GM19467 (cell line): ENCODE results near the gene SEMA6A.

ENCODE experiments used
- ATAC-seq: cut with Tn5 transposase; IDR thresholded peaks from one replicate; pipeline ENCODE4 v1.9.1; 2021; ENCODE audit warnings: mild to moderate bottlenecking, moderate library complexity; ENCODE audit not compliant: unreplicated experiment

SEMA6A gene

DNA sequence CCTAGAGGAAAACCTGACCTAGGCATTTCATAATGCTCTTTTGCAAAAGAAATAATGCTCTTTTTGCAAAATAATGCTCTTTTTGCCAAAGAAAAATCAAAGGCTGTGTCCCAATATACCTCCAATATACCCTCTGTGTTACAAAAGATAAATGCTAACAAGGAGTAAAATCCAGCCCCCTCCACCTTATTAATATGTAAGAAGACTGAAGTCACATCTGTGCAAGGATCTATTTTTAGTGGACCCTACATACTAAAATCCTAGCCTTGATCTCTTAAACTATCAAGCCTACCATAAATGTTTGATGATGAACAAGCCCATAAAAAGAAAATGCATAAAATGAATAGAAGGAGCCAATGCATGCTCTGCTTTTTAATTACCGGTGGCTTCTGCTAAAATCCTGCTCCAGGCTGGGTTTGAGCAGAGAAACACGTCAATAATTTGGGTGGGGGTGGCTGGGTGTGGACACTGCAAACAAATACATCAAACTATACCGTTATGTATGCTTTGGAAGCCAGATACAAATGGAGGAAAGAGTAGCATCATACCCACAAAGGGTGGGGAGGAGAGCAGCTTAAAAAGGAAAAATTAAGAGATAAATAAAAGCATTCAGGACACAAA is 131.6 kb downstream of the SEMA6A start:
- ATAC-seq: no peak

GRCh38 chr5:116442095-116442534 is 132.5 kb downstream of the SEMA6A start:
- ATAC-seq: no peak

DNA sequence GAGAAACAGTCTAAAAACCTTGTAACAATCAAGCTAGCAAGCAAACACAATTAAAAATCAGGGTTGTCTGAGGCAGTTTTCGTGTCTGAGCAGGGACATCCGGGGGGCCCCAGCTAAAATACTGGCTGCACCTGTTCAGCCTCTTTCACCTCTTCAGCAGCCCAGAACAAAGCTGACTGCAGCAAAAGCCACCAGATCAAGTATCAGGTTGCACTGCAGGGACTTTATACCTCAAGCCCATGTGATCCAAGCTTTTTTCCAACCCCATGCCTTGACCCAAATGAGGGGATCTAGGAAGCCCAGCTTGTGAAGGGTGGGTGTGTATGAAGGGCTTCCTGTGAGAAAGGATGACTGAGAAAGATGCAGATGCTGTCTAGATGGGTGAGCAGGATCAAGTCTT is 133.4 kb downstream of the SEMA6A start:
- ATAC-seq: no peak

DNA sequence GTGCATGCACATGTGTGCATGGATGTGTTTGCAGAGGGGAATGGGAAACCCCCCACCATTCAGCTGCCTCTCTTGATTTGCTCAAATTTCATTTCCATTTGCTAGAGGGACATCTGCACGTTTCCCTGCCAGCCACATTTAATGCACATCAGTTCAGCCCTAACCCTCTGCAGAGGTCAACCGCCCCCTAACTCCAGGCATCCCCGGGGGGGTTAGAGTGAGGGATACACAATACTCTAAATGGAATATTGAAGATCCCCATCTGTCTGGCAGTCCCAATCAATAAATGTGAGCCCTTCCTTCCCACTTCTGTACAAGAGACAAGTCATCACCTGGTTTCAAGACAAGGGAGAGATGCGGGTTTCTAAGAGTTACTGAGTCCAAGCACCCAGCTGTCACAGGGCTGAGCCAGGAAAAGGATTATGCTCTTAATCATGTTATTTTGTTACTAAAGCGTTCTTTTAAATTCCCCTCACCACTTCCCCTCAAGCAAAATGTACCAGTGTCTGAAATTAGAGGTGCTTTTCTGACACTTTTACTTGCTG is 134.1 kb downstream of the SEMA6A start:
- ATAC-seq: no peak

- ATAC-seq: no peak
These were observed 134.7 kb downstream of the SEMA6A start for GRCh38 chr5:116439905-116440304.

- ATAC-seq: no peak
These were observed 135.6 kb downstream of the SEMA6A start for GRCh38 chr5:116438979-116439554.

- no peak for ATAC-seq
These were observed 136.6 kb downstream of the SEMA6A start for GRCh38 chr5:116437922-116438578.

DNA sequence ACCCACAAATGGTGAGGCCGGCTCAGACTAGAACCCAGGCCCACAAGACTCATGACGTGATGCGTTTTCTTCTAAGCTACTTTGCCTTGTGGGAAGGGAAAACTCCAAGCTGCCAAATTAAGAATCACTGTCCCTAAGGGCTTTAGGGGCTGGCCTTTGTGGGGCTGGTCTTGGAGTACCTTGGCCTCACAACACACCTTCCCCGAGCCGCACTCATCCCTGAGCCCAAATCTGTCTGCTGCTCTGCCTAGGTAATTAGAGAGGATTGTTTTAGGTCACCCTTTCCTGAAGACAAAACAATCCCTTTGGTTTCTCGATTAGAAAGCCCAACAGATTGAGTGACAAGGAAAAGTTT is 137.3 kb downstream of the SEMA6A start:
- ATAC-seq: no peak

- ATAC-seq: no peak
These were observed 137.8 kb downstream of the SEMA6A start for GRCh38 chr5:116436674-116437350.

- ATAC-seq: no peak
These were observed 145.7 kb downstream of the SEMA6A start for GRCh38 chr5:116428966-116429365.

- ATAC-seq: no peak
These were observed 146.2 kb downstream of the SEMA6A start for GRCh38 chr5:116428413-116428812.

DNA sequence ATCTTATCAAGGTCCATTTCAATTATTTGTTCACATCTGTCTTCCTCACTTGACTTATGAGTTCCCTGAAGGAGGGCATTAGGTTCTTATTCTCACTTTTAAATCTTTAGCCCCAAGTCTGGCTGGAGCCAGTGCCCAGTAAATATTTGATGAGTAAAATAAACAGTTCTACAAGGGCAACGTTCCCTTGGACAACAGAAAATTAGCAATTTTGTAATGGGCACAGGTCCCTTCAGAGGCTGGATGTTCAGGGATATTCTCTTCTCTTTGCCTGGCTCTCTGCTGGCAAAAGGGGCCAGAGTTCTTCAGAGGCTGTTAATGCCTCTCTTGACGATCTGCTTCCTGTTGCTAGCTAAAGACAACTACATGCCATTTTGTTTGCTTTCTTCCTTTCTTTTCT is 149.7 kb downstream of the SEMA6A start:
- ATAC-seq: no peak

DNA sequence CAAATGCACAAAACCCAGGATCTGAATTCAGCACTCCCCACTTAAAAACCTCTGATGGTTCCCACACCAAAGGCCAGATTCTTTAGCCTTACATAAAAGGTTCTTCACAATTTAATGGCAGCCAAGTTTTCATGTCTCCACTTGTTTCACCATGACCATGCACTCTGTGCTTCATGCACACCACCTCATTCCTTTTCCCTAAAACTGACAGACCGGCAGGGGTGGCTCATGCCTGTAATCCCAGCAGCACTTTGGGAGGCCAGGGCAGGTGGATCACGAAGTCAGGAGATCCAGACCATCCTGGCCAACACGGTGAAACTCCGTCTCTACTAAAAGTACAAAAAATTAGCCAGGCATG is 150.4 kb downstream of the SEMA6A start:
- no peak for ATAC-seq

GRCh38 chr5:116423587-116424257 is 150.9 kb downstream of the SEMA6A start:
- no peak for ATAC-seq

DNA sequence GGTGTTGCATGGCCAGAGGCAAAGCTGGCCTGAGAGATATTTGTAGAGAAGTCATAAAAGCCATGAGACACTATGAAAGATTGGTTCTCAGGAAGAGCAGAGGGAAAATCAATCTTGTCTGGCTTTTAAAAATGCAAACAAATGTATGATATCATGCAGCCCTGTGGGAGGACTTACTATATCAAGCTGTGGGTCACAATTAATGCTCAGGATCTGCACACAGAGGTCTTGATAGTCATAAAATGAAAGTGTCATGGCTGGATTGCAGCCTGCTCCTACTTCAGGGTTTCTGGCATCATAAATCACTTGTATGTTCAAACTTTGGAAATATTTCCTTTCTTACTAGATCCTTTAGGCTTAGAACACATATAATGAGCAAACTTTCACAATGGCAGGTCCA is 151.5 kb downstream of the SEMA6A start:
- ATAC-seq: no peak

DNA sequence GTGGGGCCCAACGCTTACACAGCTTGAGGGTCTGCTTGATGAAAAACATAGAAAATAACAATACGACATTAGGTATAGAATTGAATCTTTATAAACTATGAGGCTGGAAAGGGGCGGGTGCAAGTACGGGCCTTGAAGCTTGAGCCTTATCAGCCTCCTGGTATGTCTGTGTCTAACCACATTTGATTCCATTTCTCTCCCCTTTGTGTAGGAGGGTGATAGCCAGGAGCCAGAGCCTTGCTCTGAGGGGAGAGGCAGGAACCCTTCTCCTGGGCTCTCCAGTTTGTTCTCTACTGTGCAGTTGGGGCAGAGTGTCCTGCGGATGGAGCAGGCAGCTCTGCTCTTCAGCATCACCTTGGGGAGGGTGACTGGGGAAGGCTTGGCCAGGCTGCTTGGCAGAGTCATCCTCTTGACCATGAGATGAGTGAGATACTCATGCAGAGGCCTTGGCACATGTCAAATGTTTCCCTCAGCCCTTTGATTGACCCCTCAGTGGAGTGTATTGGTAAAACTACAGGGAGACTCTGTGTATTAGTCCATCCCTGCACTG is 153.5 kb downstream of the SEMA6A start:
- ATAC-seq: no peak

- no peak for ATAC-seq
These were observed 154.1 kb downstream of the SEMA6A start for GRCh38 chr5:116420540-116420939.

- ATAC-seq: no peak
These were observed 155.4 kb downstream of the SEMA6A start for GRCh38 chr5:116419258-116419657.

- ATAC-seq: no peak
These were observed 155.8 kb downstream of the SEMA6A start for GRCh38 chr5:116418774-116419173.

- no peak for ATAC-seq
These were observed 156.6 kb downstream of the SEMA6A start for GRCh38 chr5:116418016-116418415.

GRCh38 chr5:116415989-116416388 is 158.6 kb downstream of the SEMA6A start:
- ATAC-seq: no peak
